Measurements from ENCODE around the gene PLAU. TPM values are rescaled to one million over a fixed set of nuclear protein-coding genes. Genes with fewer than 3 reads are reported as not detected.

PLAU gene
- total and polyA plus RNA-seq, 10 of the 15 experiments (the other 5 are each of a cell fraction or from before 2014, with no cell fraction given): 2.5 to 20.9 (median 11.5) TPM

DNA sequence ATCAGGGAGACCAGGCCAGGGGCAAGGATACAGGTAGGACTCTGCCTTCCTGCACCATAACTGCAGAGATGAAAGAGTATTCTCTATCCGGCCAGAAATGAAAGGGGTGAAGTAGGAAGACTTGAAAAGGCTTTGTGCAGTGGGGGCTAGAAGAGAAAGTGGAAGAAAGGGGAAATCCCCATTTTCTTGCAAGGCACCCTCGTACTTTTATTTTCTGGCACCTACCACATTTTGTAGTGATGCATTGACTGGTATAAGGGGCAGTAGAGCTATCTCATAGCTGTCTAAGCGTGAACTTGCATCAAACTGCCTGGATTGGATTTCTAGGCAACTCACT, 35.8 kb upstream of the PLAU start (continued):
- TF ChIP-seq, protein P1, sequence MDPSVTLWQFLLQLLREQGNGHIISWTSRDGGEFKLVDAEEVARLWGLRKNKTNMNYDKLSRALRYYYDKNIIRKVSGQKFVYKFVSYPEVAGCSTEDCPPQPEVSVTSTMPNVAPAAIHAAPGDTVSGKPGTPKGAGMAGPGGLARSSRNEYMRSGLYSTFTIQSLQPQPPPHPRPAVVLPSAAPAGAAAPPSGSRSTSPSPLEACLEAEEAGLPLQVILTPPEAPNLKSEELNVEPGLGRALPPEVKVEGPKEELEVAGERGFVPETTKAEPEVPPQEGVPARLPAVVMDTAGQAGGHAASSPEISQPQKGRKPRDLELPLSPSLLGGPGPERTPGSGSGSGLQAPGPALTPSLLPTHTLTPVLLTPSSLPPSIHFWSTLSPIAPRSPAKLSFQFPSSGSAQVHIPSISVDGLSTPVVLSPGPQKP (IDR thresholded peaks at IDR 0.05; ENCODE audit: low read depth, low read length): no peak
- no peak for TF ChIP-seq SIN3A (IDR thresholded peaks at IDR 0.05; ENCODE audit: low read depth, low read length)
- TF ChIP-seq MYC (IDR thresholded peaks at IDR 0.05; ENCODE audit: insufficient read depth, insufficient read length, insufficient replicate concordance, low read length, severe bottlenecking): no peak
- no peak for TF ChIP-seq SMC3 (IDR thresholded peaks at IDR 0.05; ENCODE audit: borderline replicate concordance, low read length)
- no peak for TF ChIP-seq BCL11A (IDR thresholded peaks at IDR 0.05; ENCODE audit: low read depth, low read length)
- no peak for TF ChIP-seq HDAC2 (IDR thresholded peaks at IDR 0.05)
- 0 out of 2 replicates have a peak, but pooled peaks have one; percentile 15 for TF ChIP-seq YY1 (IDR thresholded peaks at IDR 0.05; ENCODE audit: low read depth, low read length)
- no peak for TF ChIP-seq POU2F2 (IDR thresholded peaks at IDR 0.05; ENCODE audit: borderline replicate concordance, low read depth, low read length)
- TF ChIP-seq RCOR1 (conservative IDR thresholded peaks at IDR 0.05; ENCODE audit: low read depth, low read length): no peak

DNA sequence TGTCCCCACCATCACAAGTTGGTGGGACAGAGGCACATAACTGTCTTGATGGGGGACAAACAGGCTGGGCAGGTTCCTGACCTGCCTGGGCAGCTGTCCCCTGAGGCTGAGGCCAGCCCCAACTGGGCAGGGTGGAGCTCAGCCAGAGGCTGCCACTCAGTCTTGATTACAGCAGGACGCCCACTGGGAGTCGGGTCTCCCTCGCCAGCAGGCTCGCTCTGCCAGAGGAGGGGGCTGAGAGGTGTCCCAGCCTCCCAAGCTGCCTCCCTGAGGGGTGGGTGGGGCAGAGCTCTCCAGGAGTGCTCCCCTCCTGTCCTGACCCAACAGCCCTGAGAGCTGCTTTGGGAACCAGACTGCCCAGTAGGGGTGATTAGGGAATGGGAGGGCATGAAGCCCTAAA, 34.8 kb upstream of the PLAU start:
- Histone ChIP-seq H2AFZ (ENCODE audit: control insufficient read depth, low read depth, low read length) (no peak overlapping the region), H3K4me3 (no peak overlapping the region), H3K9me3 (replicated peaks; ENCODE audit: control insufficient read depth, insufficient read depth, low read length) (no peaks in the 10 kb centered on the region), H3K4me2 (ENCODE audit: control insufficient read depth, insufficient read depth) (peak overlapping the region; percentile 3; the same call in 1 of the 2 replicates), H3K4me1 (ENCODE audit: control insufficient read depth, insufficient read depth, low read length) (peaks cover 17% of the 10 kb centered on the region), H3K27me3 (replicated peaks in 1 of 2; ENCODE audit: control insufficient read depth in 2 of 2, insufficient read depth in 2 of 2, low read length in 1 of 2) (no peaks in the 10 kb centered on the region), H4K20me1 (ENCODE audit: control insufficient read depth, insufficient read depth) (no peaks in the 10 kb centered on the region), H3K79me2 (ENCODE audit: control insufficient read depth, insufficient read depth, low read length) (peaks cover 6% of the 10 kb centered on the region), H3K27ac (ENCODE audit: control insufficient read depth, insufficient read depth) (no peak overlapping the region), H3K9ac (ENCODE audit: control insufficient read depth, insufficient read depth, low read length) (no peak overlapping the region), H3K36me3 (ENCODE audit: control insufficient read depth in 2 of 2, insufficient read depth in 2 of 2, low read length in 1 of 2) (no peaks in the 10 kb centered on the region)
- RAD21 ChIA-PET (ENCODE audit: unreplicated experiment): interaction anchor here (0.6 to 21.4 kb wide), 5 partner anchors 13 to 270 kb away, joined by 3 to 616 read pairs (median 149); no protein-coding TSS in a partner anchor
- POLR2A ChIA-PET: interaction anchor here (1.2 to 3.3 kb wide), 2 partner anchors 10 to 26 kb away, joined by 4 to 17 read pairs; no protein-coding TSS in a partner anchor
- TF ChIP-seq, protein P2, sequence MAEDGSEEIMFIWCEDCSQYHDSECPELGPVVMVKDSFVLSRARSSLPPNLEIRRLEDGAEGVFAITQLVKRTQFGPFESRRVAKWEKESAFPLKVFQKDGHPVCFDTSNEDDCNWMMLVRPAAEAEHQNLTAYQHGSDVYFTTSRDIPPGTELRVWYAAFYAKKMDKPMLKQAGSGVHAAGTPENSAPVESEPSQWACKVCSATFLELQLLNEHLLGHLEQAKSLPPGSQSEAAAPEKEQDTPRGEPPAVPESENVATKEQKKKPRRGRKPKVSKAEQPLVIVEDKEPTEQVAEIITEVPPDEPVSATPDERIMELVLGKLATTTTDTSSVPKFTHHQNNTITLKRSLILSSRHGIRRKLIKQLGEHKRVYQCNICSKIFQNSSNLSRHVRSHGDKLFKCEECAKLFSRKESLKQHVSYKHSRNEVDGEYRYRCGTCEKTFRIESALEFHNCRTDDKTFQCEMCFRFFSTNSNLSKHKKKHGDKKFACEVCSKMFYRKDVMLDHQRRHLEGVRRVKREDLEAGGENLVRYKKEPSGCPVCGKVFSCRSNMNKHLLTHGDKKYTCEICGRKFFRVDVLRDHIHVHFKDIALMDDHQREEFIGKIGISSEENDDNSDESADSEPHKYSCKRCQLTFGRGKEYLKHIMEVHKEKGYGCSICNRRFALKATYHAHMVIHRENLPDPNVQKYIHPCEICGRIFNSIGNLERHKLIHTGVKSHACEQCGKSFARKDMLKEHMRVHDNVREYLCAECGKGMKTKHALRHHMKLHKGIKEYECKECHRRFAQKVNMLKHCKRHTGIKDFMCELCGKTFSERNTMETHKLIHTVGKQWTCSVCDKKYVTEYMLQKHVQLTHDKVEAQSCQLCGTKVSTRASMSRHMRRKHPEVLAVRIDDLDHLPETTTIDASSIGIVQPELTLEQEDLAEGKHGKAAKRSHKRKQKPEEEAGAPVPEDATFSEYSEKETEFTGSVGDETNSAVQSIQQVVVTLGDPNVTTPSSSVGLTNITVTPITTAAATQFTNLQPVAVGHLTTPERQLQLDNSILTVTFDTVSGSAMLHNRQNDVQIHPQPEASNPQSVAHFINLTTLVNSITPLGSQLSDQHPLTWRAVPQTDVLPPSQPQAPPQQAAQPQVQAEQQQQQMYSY (CRISPR knock-in tag; IDR thresholded peaks at IDR 0.05): no peak
- TF ChIP-seq EED (IDR thresholded peaks at IDR 0.05; ENCODE audit: low read depth) (no peak), HCFC1 (IDR thresholded peaks at IDR 0.05; ENCODE audit: low read length) (no peak)
- SMC1A ChIA-PET (ENCODE audit: uncharacterized antibody, unreplicated experiment): interaction anchor here (0.9 to 27.4 kb wide), 5 partner anchors 14 to 206 kb away, joined by 3 to 1048 read pairs (median 5); no protein-coding TSS in a partner anchor
- intact Hi-C loops (cut with micrococcal nuclease; ENCODE audit: unreplicated experiment) (loop anchor here (5.0 kb wide), 1 partner anchor 349 kb away; no protein-coding TSS in a partner anchor), in situ Hi-C loops (cut with MboI) (loop anchor here (25.0 kb wide), 1 partner anchor 211 kb away; no protein-coding TSS in a partner anchor)
- CTCF ChIA-PET: interaction anchor here (0.8 to 19.8 kb wide), 4 partner anchors 13 to 81 kb away, joined by 3 to 930 read pairs (median 222); no protein-coding TSS in a partner anchor
- ATAC-seq (no peak), DNase-seq (ENCODE audit: low read depth, low spot score) (no peak), FAIRE-seq (no peak)
- no TSS peak for BruUV-seq (replicated peaks)
- 100% methylated on average over 4 of the region's 4 CpGs for WGBS (ENCODE audit: insufficient coverage, insufficient replicate concordance, low lambda C conversion rate, missing lambda C conversion rate)

Measured in GM12878 (cell line).